Stimulated activated CD8-positive, alpha-beta memory T cell treated with anti-CD3 and anti-CD28 coated beads, Interleukin-7, amount 100 ng/mL, for 48 hours (primary cell): Measurements from ENCODE around the gene HOXA5.

Experiments used
- DNase-seq, 2 donors: peaks; one replicate each; pipeline ENCODE4 v3.0.0-alpha.2; 2020; ENCODE audit warnings: low read depth in 1 of 2; ENCODE audit errors: extremely low read depth in 1 of 2

The HOXA5 gene

DNA sequence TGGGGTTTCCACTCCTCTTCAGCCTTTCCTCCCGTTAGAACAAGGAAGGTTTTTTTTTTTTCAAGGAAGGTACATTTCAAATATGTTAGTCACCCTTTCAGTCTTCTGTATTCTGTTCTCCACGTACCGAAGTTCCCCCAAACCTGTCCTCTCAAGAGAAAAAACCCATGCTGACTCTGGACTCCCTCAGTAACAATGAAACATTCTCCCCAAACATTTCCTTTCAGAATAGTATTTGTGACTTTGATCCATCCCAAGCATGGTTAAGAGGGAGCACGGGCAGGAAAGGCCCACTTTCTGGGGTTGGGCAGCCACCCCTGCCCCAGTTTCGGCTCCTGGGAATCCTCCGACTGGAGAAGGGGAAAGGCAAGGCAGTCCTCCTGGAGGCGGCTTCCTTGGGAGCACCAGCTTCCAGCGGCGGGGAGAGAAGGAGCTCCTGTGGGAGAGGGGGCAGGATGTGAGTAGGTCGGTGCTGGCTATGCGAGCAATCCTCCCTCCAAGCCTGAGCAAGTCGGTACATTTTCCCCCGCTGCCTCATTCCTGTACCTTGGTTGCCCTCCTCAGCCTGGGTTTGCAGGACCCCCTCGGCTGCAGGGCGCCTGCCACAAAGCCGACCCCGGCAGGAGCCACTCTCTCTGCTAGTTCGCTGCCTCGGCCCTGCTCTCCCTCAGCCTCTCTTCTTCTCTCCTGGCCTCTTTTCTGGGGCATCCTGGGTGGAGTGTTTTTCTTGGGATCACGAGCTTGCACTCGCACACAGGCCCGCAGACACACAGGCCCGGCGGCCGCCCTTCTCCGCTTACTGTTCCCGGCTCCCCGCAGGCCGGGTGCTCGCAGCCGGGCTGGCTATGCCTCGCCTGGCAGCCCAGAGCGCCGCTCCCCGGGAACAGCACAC lies 45.5 kb downstream of the HOXA5 start:
- DNase-seq = no peak

DNA sequence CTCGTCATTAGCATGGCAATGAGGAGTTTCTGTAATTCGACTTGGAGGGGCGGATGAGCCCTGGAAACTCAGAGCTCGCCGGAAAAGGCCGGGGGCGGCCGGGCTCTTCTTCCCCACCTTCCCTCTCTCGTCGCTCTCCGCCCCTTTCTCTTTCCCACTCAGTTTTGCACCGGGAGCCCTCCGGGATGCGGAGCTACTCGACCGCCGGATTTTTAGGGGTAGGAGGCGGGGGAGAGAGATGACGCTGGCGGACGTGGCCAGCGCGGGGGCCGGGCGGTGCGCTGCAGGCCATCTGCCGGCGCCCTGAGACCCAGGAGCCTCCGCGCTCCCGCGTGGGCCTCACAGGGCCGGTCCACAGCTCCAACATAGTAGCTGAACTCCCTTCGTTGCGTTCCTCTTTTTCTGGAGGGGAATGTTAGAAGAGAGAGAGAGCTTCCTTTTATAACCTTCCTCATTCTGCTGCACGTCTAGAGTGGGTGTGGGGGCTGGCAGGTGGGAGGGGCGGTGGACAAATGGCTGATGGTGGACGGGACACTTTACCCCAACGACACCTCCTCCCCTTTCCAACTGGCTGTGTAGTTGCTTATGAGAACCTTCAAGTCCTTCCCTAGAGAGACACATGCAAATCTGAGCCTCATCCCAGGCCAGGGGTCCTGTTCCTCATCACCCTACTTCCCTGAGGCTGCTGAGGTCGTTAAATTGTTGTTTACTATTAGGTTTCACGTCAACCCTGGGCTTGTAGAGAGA lies 46.5 kb downstream of the HOXA5 start:
- no peak for DNase-seq

DNA sequence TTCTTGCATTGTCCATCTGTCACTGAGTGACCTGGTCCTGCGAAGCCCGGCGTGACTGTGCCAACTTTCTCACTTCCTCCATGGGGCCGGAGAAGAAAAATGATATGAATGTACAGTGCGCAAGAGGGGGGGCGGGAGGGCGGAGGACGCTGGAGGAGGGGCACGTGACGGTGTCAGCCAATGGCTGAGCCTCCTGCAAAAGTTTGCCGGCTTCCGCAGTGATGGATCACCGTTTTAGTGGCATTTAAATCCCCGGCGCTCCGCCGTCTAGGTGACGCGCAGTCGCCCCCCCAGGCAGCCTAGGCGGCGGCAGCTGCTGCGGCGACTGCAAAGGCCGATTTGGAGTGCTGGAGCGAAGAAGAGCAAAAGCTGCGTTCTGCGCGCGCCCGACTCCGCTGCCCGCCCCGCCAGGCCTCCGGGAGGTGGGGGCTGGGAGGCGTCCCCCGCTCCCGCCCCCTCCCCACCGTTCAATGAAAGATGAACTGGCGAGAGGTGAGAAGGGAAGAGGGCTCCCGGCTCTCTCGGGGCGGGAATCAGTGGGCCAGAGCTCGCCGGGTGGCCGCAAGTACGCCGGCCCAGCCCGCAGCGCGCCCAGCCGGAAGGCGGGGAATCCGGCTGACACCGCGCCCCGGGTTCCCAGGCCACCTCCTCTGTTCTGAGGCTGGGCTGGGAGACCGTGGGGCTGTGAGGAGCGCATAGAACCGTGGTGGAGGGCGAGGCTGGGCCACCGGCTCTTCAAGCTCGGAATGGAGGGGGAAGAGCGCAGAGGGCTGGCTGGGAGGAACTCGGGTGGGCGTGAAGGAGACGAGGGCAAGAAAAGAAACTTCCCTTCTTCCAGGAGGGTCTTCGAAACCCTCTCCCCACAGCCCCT lies 47.3 kb downstream of the HOXA5 start, which contains the start of gene HOXA1:
HOXA1 (minus strand) TSS at position 104 of the 871 bp plus-strand sequence; CDS start at position 16, 88 bp downstream.
- peak; percentile 52 to 65 for DNase-seq

DNA sequence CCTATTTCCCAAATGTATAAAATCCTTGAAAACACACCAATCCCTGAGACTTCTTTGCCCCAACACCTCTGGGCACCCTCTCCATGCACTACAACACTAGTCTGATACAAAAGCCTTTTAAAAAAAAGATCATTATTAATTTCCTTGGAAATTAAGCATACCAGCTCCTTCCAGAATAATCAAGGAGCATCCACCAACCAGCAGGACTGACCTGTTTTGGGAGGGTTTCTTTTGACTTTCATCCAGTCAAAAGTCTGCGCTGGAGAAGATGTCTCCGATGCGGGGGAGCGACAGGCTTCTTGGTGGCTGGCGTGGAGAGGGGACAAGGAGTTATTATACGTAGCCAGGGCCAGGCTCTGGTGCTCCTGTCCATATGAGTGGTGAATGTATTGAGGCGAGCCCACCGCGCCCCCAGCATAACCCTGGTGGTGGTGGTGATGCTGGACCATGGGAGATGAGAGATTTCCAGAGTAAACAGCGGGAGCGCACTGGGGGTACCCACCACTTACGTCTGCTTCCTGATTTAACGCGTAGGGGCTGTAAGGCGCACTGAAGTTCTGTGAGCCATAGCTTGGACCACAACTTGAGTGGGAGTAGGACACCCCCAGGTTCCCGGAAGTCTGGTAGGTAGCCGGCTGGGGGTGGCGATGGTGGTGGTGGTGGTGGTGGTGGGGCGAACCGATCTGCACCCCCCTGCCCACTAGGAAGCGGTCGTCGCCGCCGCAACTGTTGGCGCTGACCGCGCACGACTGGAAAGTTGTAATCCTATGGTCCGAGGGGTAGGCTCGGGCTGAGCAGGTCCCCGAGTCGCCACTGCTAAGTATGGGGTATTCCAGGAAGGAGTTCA lies 48.2 kb downstream of the HOXA5 start:
- no peak for DNase-seq

DNA sequence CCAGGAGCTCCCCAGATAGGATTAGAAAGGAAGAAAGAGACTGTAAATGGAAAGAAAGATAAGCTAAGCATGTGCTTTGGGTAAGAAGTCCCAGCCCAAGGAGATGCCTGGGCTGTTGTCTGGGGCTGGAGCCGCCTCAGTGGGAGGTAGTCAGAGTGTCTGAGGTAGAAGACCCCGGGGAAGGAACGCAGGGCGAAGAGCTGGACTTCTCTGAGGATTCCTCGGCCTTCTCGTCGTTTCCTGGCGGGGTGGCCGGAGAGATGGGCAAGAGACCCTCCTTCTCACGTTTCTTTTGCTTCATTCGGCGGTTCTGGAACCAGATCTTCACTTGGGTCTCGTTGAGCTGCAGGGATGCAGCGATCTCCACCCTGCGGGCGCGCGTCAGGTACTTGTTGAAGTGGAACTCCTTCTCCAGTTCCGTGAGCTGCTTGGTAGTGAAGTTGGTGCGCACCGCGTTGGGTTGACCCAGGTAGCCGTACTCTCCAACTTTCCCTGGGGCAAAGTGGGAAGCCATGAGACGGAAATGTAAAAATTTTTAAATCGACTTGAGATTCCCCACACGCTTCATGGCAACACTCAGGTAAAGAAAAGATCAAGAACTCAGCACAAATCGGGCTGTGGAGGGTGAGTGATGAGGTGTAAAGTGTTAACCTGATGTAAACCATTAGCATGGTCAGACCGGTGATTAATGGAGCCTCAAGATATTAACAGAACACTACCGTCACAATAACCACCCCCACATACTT lies 49.0 kb downstream of the HOXA5 start:
- DNase-seq = no peak

DNA sequence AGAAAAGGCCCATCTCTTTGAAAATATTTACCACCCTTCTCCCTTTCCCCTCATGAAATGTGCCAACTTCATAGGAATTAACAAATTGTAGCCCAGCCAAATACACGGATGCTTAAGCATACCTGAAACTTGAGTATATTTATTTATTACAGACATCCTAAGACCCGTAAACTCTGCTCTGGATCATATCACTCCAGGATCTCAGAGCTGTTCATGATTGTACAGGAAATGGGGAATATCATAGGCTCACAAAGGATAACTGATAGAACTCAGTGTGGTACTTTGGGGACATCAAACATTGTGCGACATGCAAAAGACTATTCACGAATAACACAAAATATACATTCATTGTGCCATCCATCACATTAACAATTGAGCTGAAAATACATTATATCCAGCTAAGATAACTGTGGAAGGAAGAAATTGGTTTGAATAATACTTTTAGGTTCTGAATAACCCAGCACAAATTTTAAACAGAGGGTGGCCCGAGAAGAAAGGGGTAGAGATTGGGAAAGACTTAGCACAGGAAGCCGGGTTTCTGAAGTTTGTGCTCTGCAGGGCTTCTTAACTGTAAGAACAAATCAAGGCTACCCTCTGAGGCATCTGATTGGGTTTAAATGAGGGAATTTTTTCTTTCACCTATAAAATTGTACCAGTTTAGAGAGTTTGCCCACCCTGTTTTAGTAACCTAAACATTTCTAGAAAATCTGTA lies 50.1 kb downstream of the HOXA5 start:
- no peak for DNase-seq

DNA sequence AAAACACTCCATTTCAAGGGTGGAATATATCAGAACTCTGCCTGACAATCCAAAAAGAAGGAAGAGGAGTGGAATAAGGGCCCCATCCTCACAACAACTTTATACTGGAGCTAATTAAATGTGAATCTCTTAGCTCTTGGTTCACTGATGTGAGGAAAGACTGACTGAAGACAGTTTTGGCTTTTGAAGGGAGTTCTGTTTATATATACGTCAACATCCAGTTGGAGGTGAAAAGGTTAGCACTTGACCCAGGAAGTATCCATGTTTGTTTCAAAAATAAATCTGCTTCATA lies 50.7 kb downstream of the HOXA5 start:
- DNase-seq = no peak

DNA sequence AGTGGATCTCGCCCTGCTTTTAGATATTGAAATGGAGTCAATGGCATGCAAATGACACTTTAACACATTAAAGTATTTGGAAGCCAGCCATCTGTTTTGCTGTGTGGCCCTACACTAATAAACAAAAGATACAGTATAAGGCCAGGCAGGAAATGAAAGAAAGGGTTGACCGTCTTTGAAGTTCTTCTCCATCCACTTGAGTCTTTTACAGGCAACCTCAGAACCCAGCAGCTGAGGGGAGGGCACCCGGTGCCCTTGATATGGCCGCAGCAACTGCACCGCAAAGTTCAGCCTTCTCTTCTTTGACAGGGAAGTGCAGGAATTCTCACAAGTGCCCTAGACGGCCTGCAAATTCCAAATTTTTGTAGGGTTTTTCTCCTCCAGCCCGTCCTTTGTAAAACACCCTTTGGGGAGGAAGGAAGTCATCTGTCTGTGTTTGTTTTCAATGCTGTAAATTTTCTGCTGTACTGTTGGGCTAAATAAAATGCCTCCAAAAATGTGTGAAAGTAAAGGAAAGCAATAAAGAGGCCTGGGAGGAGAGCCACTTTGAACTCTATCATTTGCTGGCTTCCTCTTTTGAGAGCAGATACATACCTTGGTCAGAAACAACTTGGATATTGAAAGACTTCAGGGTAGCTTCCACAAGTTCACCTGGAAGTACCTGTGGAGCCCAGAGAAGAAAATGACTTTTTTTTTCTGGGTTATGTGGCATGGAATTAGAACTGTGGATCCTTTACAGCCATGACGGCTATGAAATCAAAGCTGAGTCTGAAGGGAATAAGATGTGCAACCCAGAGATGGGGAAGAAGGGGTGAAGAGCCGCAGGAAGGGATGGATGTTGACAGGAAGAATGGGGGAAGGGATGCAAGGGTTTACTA lies 51.3 kb downstream of the HOXA5 start:
- DNase-seq = no peak

DNA sequence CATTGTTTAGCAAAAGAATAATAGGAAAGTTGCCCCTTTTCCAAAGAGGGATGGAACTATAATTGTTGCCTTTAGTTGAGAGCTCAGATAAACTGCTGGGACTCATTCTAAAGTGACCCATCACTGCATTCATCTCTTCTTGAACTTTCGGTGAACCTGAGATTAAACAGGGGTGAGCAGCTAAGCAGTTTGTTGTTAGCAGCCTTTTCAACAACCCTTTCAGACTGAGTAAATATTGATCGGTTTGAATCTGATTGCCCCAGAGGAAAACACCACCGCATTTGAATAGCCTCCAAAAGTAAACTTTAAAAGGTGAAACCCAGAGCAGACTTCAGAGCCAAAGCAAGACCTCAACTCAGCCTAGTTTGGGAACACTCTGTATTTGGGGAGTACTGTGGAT lies 52.4 kb downstream of the HOXA5 start:
- DNase-seq = no peak
